ENCODE data around the gene ST3GAL5.
"Not testable (repeated sequence)": the region's sequence is repeated elsewhere in the genome, so short reads cannot be mapped to it uniquely, and the experiment has no call there.

Gene ST3GAL5

GRCh38 chr2:85893428-85894258, 4.9 kb upstream of the ST3GAL5 start:
- no peak for FAIRE-seq

- no peak for FAIRE-seq
These were observed 3.6 kb upstream of the ST3GAL5 start for GRCh38 chr2:85892216-85892944.

GRCh38 chr2:85890522-85891176, 1.9 kb upstream of the ST3GAL5 start:
- FAIRE-seq, result no peak

GRCh38 chr2:85889627-85890281, 964 bp upstream of the ST3GAL5 start:
- FAIRE-seq, result no peak

GRCh38 chr2:85888020-85888683, 638 bp downstream of the ST3GAL5 start:
- no peak for FAIRE-seq

GRCh38 chr2:85887566-85888019, 1.2 kb downstream of the ST3GAL5 start:
- FAIRE-seq, result no peak

GRCh38 chr2:85886590-85886989, 2.2 kb downstream of the ST3GAL5 start:
- no peak for FAIRE-seq

- no peak for FAIRE-seq
These were observed 2.6 kb downstream of the ST3GAL5 start for GRCh38 chr2:85886141-85886540.

- not testable (repeated sequence) for FAIRE-seq
These were observed 7.0 kb downstream of the ST3GAL5 start for GRCh38 chr2:85881781-85882180.

GRCh38 chr2:85880716-85881328, 8.0 kb downstream of the ST3GAL5 start:
- not testable (repeated sequence) for FAIRE-seq

GRCh38 chr2:85878719-85879370, 9.9 kb downstream of the ST3GAL5 start:
- no peak for FAIRE-seq

GRCh38 chr2:85875350-85876050, 13.3 kb downstream of the ST3GAL5 start:
- FAIRE-seq, result no peak

- no peak for FAIRE-seq
These were observed 15.1 kb downstream of the ST3GAL5 start for GRCh38 chr2:85873679-85874078.

- no peak for FAIRE-seq
These were observed 16.1 kb downstream of the ST3GAL5 start for GRCh38 chr2:85872536-85873161.

GRCh38 chr2:85871494-85872164, 17.2 kb downstream of the ST3GAL5 start:
- FAIRE-seq, result no peak

GRCh38 chr2:85868822-85869221, 20.0 kb downstream of the ST3GAL5 start:
- FAIRE-seq, result no peak

- FAIRE-seq, result no peak
These were observed 21.1 kb downstream of the ST3GAL5 start for GRCh38 chr2:85867556-85868292.

- FAIRE-seq, result no peak
These were observed 21.7 kb downstream of the ST3GAL5 start for GRCh38 chr2:85867121-85867520.

GRCh38 chr2:85866165-85866659, 22.6 kb downstream of the ST3GAL5 start:
- FAIRE-seq, result no peak

All from colon (tissue), 2 donors.